GM23248 (cell line): ENCODE measurements around the gene PLD1. TPM values are rescaled to one million over a fixed set of nuclear protein-coding genes. Genes with fewer than 3 reads are reported as not detected.

Source experiments
- DNase-seq: peaks from one replicate; pipeline ENCODE4 v3.0.0-alpha.2; 2015
- H2AFZ ChIP-seq: fragments of 200-600 bp; sonication (generic); 2 replicates; pipeline ENCODE4 v1.6.1; 2016; ENCODE audit warnings: antibody characterized with exemption
- H3F3A ChIP-seq: fragments of 200-600 bp; sonication (generic); 2 replicates; pipeline ENCODE4 v1.6.1; 2016; ENCODE audit warnings: mild to moderate bottlenecking, antibody characterized with exemption, mixed run types; ENCODE audit not compliant: insufficient read depth
- H3K27ac ChIP-seq: fragments of 200-600 bp; sonication (generic); 2 replicates; pipeline ENCODE4 v1.5.1; 2016; ENCODE audit warnings: mild to moderate bottlenecking
- H3K27me3 ChIP-seq: fragments of 200-600 bp; sonication (generic); replicated peaks from 2 replicates; pipeline ENCODE4 v1.6.1; 2016; ENCODE audit warnings: mild to moderate bottlenecking; ENCODE audit not compliant: insufficient read depth
- H3K36me3 ChIP-seq: fragments of 200-600 bp; sonication (generic); 2 replicates; pipeline ENCODE4 v1.6.1; 2016; ENCODE audit warnings: low read depth, mild to moderate bottlenecking
- H3K4me1 ChIP-seq: fragments of 200-600 bp; sonication (generic); 2 replicates; pipeline ENCODE4 v1.6.1; 2016; ENCODE audit warnings: mild to moderate bottlenecking; ENCODE audit not compliant: insufficient read depth
- H3K4me2 ChIP-seq: fragments of 200-600 bp; sonication (generic); one replicate; pipeline ENCODE4 v1.6.1; 2016; ENCODE audit warnings: mild to moderate bottlenecking; ENCODE audit not compliant: unreplicated experiment
- H3K4me3 ChIP-seq: fragments of 200-600 bp; sonication (generic); 2 replicates; pipeline ENCODE4 v1.5.1; 2016; ENCODE audit warnings: mild to moderate bottlenecking
- H3K79me2 ChIP-seq: fragments of 200-600 bp; sonication (generic); 2 replicates; pipeline ENCODE4 v1.6.1; 2016; ENCODE audit warnings: mild to moderate bottlenecking; ENCODE audit not compliant: insufficient read depth
- H3K9ac ChIP-seq: fragments of 200-600 bp; sonication (generic); 2 replicates; pipeline ENCODE4 v1.6.1; 2016; ENCODE audit warnings: mild to moderate bottlenecking
- H3K9me2 ChIP-seq: fragments of 200-600 bp; sonication (generic); 2 replicates; pipeline ENCODE4 v1.6.1; 2016; ENCODE audit warnings: mixed run types, mild to moderate bottlenecking, moderate library complexity; ENCODE audit not compliant: insufficient read depth
- H3K9me3 ChIP-seq: fragments of 200-600 bp; sonication (generic); one replicate; pipeline ENCODE4 v1.6.1; 2017; ENCODE audit warnings: low read depth
- H4K20me1 ChIP-seq: fragments of 200-600 bp; sonication (generic); 2 replicates; pipeline ENCODE4 v1.6.0; 2016; ENCODE audit not compliant: insufficient read depth
- EZH2 ChIP-seq: fragments of 200-600 bp; sonication (generic); IDR thresholded peaks from 2 replicates; pipeline ENCODE4 v1.6.1; 2018; ENCODE audit warnings: antibody characterized with exemption, mild to moderate bottlenecking; ENCODE audit not compliant: insufficient read depth, poor library complexity, severe bottlenecking
- EZH2phosphoT487 ChIP-seq: fragments of 200-600 bp; sonication (generic); IDR thresholded peaks from 2 replicates; pipeline ENCODE4 v1.6.1; 2018; ENCODE audit warnings: antibody characterized with exemption, moderate library complexity, mild to moderate bottlenecking, low read depth; ENCODE audit not compliant: insufficient read depth
- WGBS, 2 experiments: methylation state at CpG; one replicate each; pipeline ENCODE4 v1.1.6; 2015 to 2017; ENCODE audit warnings: low lambda C conversion rate in 2 of 2, low coverage in 1 of 2; ENCODE audit errors: missing lambda C conversion rate in 2 of 2; 5-methylcytosine and 5-hydroxymethylcytosine counted together
- in situ Hi-C: fragments of 300-500 bp; cut with MboI; formaldehyde crosslinking; loops from 2 replicates; pipeline ENCODE4 v1.15.0; 2020
- polyA plus RNA-seq: library from polyadenylated mRNA; unstranded; fragments of >200 nt; fragmentation: Nextera tagmentation; extraction: Ambion mirVana; gene quantifications from 2 replicates; pipeline ENCODE4 v1.2.1, GENCODE V29; 2016
- total RNA-seq: library from RNA; depleted of rRNA; stranded (reverse); fragments of >200 nt; shearing (Covaris generic); gene quantifications from 2 replicates; pipeline ENCODE4 v1.2.3, GENCODE V29; 2014

Gene PLD1
- total and polyA plus RNA-seq, 2 experiments from 2014 or later: 3.0 to 4.6 TPM

DNA sequence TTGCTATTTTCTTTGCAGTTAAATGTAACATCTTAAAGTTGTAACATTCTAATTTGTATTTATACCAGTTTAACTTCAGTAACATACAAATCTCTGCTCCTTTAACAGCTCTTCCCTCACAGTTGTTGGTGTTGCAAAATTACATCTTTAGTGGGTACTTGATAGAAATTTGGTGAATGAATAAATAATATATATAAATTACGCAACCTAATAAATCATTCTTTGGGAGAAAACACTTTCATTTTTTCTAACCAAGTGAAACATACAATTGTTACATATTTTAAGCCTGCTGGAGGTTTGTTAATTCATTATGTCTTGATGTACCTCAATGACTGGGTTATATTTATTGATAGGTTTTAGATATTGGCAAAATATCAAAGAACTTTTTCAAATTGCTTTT is 118.8 kb downstream of the PLD1 start:
- H3K4me3 ChIP-seq: no peak overlapping the region
- 97% methylated on average over 1 of the region's 1 CpG for WGBS, 2 experiments
- H3K4me2 ChIP-seq: no peak overlapping the region
- no peaks in the 10 kb centered on the region for H3K27me3 ChIP-seq
- H3K79me2 ChIP-seq: no peaks in the 10 kb centered on the region
- H3F3A ChIP-seq: no peaks in the 10 kb centered on the region
- H3K9me3 ChIP-seq: no peaks in the 10 kb centered on the region
- peaks cover 7% of the 10 kb centered on the region; the same call in 1 of the 2 replicates for H3K4me1 ChIP-seq
- H3K9me2 ChIP-seq: no peaks in the 10 kb centered on the region
- no peak overlapping the region for H2AFZ ChIP-seq
- TF ChIP-seq EZH2 (no peak), EZH2phosphoT487 (no peak)
- H3K9ac ChIP-seq: no peak overlapping the region
- in situ Hi-C loops: no loop called here
- H3K27ac ChIP-seq: no peak overlapping the region
- no peaks in the 10 kb centered on the region for H3K36me3 ChIP-seq
- DNase-seq: no peak
- H4K20me1 ChIP-seq: no peaks in the 10 kb centered on the region

DNA sequence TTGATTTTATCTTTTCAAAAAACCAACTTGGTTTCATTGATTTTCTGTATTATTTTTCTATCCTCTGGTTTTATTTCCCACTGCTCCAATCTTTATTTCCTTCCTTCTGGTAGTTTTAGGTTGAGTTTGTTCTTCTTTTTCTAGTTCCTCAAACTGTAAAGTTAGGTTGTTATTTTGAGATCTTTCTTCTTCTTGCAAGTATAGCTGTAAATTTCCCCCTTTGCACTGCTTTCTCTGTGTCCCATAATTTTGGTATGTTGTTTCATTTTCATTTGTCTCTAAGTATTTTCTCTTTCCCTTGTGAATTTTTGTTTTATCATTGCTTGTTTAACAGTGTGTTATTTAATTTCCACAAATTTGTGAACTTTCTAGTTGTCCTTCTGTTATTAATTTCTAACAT is 120.0 kb downstream of the PLD1 start:
- DNase-seq: no peak
- Histone ChIP-seq H2AFZ (no peak overlapping the region), H3K4me3 (no peak overlapping the region), H3K36me3 (no peaks in the 10 kb centered on the region), H3K9ac (no peak overlapping the region), H4K20me1 (no peaks in the 10 kb centered on the region), H3F3A (no peaks in the 10 kb centered on the region), H3K27ac (no peak overlapping the region), H3K4me1 (peaks cover 6% of the 10 kb centered on the region; the same call in 1 of the 2 replicates), H3K4me2 (no peak overlapping the region), H3K9me2 (no peaks in the 10 kb centered on the region), H3K27me3 (no peaks in the 10 kb centered on the region), H3K79me2 (no peaks in the 10 kb centered on the region), H3K9me3 (no peaks in the 10 kb centered on the region)
- in situ Hi-C loops: no loop called here
- no peak for TF ChIP-seq EZH2phosphoT487
- TF ChIP-seq EZH2: no peak

DNA sequence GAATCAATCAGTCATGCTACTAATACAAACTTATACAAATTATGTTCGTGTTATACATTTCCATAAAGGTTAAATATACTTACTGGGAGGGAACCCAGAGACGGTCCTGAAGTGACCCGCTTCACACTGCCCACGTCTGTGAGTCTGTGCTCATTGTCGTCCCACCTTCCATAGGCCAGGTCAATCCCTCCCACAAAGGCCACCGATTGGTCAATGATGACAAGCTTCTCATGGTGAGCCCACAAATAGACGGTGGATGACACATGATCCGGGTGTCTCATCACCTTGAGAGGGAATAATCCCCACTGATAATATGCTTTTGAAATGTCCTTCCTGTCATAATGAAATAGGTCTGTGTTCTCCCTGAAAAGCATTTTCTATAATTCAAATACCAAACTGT is 121.7 kb downstream of the PLD1 start:
- TF ChIP-seq EZH2: no peak
- TF ChIP-seq EZH2phosphoT487: no peak
- H3K4me3 ChIP-seq: no peak overlapping the region
- no peaks in the 10 kb centered on the region for H3F3A ChIP-seq
- no peaks in the 10 kb centered on the region for H3K27me3 ChIP-seq
- H3K36me3 ChIP-seq: no peaks in the 10 kb centered on the region
- no peaks in the 10 kb centered on the region for H3K79me2 ChIP-seq
- H3K4me2 ChIP-seq: no peak overlapping the region
- no peaks in the 10 kb centered on the region for H4K20me1 ChIP-seq
- H3K27ac ChIP-seq: no peak overlapping the region
- H3K4me1 ChIP-seq: no peaks in the 10 kb centered on the region
- WGBS, 2 experiments: 87% methylated on average over 8 of the region's 8 CpGs
- no peaks in the 10 kb centered on the region for H3K9me3 ChIP-seq
- no peak overlapping the region for H3K9ac ChIP-seq
- no peak for DNase-seq
- in situ Hi-C loops: no loop called here
- H2AFZ ChIP-seq: no peak overlapping the region
- H3K9me2 ChIP-seq: no peaks in the 10 kb centered on the region

DNA sequence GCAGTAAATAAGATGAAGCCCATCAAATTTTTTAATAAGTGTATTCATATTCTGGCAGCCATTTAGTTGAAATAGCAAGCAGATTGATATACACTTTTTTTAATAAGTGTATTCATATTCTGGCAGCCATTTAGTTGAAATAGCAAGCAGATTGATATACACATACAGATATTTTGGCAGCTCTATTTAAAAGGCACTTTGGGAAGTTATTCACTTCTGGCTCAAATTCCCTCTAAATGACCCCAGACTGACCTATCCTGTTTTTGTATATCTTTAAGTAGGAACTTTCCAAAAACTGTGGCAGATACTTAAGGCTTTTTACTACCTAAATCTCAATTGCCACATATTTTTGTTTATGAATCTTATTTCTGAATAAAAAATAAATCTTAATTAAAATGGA is 122.3 kb downstream of the PLD1 start:
- Histone ChIP-seq H3K27ac (no peak overlapping the region), H3K4me1 (no peaks in the 10 kb centered on the region), H2AFZ (no peak overlapping the region), H3K36me3 (no peaks in the 10 kb centered on the region), H3K4me2 (no peak overlapping the region), H4K20me1 (no peaks in the 10 kb centered on the region), H3K27me3 (no peaks in the 10 kb centered on the region), H3K9ac (no peak overlapping the region), H3K9me2 (no peaks in the 10 kb centered on the region), H3K9me3 (no peaks in the 10 kb centered on the region), H3K79me2 (no peaks in the 10 kb centered on the region), H3F3A (no peaks in the 10 kb centered on the region), H3K4me3 (no peak overlapping the region)
- no peak for DNase-seq
- no peak for TF ChIP-seq EZH2phosphoT487
- no peak for TF ChIP-seq EZH2
- in situ Hi-C loops: no loop called here

DNA sequence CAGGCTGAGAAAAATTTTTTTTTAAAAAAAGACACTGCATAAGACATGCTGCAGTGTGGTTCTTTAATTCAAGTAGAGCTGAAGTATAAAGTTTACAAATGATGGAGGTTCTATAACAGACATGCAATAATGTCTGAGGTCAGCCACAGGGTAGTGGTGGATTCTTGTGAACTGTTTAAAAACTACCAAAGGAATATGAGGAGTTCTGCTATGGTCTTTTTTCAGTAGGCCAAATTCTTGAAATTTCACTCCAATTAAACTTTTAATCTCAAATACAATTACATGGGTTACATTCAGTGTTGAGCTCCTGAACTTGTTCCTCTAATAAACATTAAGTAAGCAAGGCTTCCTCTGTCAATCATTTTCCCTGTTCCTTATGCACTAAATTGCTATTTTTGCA is 122.7 kb downstream of the PLD1 start:
- in situ Hi-C loops: no loop called here
- H2AFZ ChIP-seq: no peak overlapping the region
- H3K4me2 ChIP-seq: no peak overlapping the region
- H3K9ac ChIP-seq: no peak overlapping the region
- H3K79me2 ChIP-seq: no peaks in the 10 kb centered on the region
- H3K9me3 ChIP-seq: no peaks in the 10 kb centered on the region
- H4K20me1 ChIP-seq: no peaks in the 10 kb centered on the region
- no peak overlapping the region for H3K4me3 ChIP-seq
- no peaks in the 10 kb centered on the region for H3K36me3 ChIP-seq
- no peaks in the 10 kb centered on the region for H3K4me1 ChIP-seq
- H3K9me2 ChIP-seq: no peaks in the 10 kb centered on the region
- TF ChIP-seq EZH2phosphoT487 (no peak), EZH2 (no peak)
- H3K27ac ChIP-seq: no peak overlapping the region
- DNase-seq: no peak
- no peaks in the 10 kb centered on the region for H3F3A ChIP-seq
- H3K27me3 ChIP-seq: no peaks in the 10 kb centered on the region
